ENCODE data around the gene ADAMTSL1.

GRCh38 chr9:18550286-18550685, 76.3 kb downstream of the ADAMTSL1 start:
- TF ChIP-seq CTCF (IDR thresholded peaks at IDR 0.05), result no peak
- no peak for TF ChIP-seq ZFX (IDR thresholded peaks at IDR 0.05; ENCODE audit: borderline replicate concordance)

Measured in 22Rv1 (cell line).